GM19397 (cell line): ENCODE data around the gene NDUFV3.
"Not testable (repeated sequence)": the region's sequence is repeated elsewhere in the genome, so short reads cannot be mapped to it uniquely, and the experiment has no call there.

ENCODE experiments used
- ATAC-seq: cut with Tn5 transposase; IDR thresholded peaks from one replicate; pipeline ENCODE4 v1.9.1; 2021; ENCODE audit warnings: mild to moderate bottlenecking, moderate library complexity; ENCODE audit not compliant: unreplicated experiment

Gene NDUFV3

DNA sequence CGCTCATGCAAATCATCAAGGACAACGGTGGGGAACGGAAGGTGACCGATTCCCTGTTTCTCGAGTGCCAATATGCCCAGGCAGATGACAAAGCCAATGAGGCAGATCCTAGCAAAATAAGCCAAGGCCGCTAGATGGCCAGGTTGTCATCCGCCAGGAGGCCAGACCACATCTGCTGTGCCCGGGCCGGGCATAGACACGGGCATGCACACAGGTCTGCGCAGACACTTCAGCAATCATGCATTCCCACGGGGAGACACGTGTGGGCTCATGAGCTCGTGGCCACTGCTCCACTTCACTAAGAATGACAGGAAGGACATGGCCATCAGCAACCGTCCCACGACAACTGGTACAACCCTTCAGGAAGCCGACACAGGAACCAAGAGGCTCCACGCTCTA, 37.2 kb upstream of the NDUFV3 start:
- ATAC-seq, result no peak

DNA sequence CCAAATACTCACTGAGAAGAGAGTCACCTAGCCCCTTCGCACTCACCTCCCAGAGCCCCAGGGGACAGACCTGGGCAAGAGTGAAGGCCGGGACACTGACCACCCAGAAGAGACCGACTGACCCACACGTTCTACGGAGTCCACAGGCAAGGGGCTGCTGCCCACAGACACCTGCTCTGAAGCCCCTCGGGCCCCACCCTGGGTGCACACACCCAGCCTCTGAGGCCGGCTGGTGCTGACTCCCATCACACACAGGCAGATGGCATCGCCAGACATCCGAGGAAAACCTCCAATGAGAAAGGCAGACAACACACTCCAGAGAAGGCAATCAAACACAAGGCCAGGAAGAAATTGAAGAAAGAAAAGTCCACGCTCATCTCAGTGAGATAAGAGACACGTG, 35.9 kb upstream of the NDUFV3 start:
- no peak for ATAC-seq

DNA sequence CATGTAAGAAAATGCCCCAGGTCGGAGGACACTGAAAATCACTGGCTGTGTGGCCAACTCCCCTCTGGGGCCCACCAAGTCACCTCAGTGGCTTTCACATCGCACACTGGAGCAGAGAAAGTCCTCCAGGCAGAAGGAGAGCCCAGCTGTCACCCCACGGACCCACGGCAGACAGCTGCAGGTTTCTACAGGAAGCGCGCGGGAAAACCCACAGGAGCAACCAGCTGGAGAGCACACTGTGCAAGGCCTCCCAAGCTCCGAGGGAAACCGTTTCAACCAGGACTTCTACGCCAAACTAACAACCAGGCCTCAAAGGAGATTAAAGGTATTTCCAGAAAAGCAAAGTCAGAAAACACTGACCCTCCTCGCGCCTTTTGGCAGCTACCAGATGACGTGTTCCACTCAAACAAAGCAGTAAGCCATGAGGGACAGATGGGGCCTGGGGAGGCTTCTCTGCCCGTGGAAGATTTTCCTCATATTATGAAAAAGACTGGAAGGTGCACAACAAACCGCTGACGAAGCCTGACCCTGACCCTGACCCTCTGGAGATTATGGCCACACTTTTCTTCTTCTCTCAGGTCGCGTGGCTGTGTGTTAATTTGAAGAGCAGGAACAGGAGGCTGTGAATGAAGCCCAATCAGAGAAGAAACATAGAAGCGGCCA, 34.8 kb upstream of the NDUFV3 start:
- ATAC-seq, result no peak

DNA sequence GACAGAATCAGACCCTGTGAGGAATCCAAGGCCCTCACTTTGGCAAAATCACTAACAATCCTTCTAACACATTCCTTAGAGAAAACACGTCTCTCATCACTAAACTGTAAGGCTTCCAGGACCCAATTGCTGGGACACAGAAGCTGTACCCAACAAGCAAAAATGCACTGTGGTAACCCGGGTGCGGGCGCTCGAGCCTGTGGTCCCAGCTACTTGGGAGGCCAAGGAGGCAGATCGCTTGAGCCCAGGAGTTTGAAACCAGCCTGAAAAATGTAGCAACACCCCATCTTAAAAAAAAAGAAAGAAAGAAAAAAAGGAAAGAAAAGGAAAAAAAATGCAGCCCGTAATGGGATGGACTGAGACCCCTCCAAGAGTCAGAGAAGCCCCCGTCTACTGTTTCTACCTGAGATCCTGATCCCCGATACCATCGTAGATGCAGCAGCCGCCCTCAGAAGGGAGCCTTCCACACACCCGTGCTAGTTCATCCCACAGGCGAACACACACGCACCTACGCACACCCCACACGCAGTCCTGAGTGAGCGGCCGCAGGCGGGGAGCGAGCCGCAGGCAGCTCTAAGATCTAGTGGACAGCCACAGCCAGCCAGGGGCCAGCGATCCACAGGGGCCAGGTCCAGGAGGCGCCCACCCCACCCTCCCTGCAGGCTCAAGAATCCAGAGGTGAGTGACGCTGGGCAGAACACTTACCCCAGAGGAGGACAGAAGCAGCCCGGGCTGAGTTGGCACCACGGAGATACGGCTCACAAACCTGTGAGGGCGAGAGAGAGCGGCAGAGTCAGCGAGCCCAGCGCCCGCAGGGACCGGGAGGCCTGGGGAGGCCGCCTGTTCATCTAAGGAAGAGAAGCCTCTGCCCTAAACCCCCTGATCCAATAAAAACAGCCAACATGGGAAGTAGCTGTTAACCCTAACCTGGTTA, 33.9 kb upstream of the NDUFV3 start:
- no peak for ATAC-seq

DNA sequence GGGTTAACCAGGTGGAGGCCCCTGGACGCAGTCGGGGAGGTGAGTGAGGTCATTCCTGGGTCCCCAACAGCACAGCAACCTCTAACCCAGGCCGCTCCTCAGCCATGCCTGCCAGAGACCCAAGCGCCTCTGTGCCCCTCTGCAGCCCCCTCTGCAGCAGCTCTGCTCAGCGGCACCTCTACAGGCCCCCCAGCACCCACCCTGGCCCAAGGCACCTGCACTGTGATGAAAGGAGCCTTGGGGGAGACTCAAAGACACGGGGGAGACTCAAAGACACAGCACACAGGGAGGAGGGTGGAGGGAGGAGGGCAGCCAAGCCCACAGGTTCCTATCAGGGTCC, 33.2 kb upstream of the NDUFV3 start:
- no peak for ATAC-seq

DNA sequence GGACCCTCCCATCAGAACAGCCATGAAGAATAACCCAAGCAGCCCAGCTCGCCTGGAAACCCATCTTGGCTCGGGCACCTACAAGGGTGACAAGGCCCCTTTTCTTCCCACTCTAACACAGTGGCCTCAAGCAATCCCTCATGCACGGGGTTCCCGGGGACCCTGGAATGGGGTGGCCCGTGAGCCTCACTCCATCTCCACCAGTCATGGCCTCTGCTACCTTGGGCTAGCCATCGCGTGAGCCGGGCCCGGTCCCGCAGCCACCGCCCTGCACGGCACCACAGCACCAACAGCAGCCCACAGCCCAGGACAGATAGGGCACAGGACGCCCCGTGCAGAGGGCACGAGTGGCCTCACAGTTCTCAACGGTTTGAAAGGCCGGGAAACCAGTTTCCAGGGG, 32.8 kb upstream of the NDUFV3 start:
- ATAC-seq, result no peak

DNA sequence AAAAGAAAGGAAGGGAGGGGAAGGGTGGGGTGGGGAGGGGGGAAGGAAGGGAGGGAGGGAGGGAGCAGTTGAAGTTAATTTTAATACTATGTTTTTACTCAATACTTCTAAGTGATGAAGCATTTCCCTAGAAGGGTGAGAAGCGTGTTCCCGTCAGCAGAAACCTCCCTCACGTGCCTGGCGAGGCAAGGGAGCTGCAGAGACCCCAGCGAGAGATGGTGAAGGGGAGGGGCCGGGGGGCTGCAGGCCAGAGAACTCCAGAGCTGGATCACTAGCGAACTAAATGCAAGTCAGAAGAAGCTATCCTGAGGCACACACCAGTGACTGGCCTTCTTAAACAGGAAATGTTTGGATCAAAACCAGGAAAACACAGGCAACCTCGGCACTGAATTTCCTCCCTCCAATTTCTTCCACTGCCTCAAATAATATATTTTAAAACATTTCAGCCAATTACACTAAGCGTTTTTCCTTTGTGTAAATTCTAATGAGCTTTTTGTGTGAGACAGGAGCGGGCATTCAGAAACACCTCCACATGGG, 31.7 kb upstream of the NDUFV3 start:
- no peak for ATAC-seq

DNA sequence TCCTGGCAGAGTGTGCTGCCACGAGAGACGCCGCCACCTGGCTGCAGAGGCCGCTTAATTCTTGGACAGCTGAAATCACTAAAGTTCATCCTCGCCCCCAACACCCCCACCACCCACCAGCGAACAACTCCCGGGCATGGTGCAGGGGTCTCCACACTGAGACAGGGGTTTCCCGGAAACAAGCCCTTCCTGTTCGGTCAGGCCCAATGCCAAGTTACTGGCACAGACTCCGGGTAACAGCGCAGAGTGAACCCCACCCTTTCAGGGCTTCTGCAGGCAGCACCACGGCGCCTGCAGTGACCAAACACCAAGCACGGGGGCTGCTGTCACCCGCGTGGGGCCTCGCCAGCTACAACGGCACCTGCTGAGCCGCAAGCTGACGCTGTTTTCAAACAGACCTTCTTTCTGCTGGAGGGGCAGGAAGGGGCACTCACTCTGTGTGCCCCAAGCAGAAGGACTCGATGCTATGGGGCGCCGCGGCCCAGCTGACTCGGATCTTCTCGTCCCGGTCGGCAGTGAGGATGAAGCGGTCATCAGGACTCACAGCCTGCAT, 31.2 kb upstream of the NDUFV3 start:
- no peak for ATAC-seq

DNA sequence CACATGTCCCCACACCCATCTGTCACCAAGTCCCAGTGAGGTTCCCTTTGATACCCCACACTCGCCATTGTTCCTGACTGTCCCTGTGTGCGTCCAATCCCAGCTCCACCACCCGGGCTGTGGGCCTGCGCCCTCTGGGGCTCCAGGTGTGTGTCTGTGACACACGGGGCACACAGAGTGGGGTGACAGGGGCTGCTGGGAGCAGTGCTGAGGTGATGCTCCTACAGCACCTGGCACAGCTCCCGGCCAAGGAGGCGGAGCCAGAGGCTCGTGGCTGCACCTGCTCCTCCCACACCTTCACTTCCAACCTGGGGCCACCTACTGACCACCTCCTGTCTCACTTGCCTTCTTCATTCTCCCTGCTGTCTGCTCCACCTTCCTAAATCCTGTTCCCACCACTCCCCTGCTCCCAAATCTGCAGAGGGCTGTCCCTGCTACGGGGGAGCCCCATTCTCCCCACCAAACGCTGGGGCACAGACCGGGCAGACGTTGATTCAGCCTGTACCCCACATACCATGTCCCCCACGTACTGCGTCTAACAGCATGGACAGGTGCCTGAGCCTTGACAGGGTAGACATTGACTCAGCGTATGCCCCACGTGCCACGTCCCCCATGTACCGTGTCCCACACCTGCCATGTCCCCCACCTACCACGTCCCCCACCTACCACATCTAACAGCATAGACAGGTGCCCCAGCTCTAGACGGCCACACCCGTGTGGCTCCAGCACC, 30.2 kb upstream of the NDUFV3 start:
- ATAC-seq, result no peak

DNA sequence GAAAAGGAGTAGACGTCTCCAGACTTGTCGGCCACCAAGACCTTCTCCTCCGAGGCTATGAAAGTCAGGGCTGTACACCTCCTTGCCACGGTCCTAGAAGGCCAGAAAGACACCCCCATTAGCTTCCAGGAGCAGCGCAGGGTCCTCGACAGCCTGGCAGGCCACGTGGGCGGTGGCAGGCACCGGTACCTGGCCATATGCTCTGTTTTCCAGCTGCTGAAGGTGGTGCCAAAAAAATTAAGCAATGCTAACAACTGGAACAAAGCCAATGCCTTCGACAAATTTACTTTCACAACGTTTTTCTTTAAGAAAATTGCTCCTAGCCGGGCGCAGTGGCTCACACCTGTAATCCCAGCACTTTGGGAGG, 29.6 kb upstream of the NDUFV3 start:
- no peak for ATAC-seq

DNA sequence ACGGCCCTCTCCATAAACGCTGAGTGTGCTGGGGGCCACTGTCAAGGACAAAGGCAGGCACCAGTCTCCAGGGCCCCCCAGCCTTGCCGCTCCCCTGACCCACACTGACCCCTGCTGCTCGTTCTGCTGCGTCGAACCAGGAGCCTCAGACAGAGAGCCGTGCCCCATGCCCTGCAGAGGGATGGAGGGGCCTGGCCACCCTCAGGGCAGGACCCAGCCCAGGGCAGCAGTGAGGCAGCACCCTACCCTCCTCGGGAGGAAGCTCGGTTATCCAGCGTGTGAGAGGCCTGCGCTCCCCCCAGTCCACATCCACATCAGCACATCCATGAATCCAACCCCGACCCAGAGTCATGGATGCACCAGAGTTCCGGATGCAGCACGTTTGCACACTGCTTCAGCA, 28.8 kb upstream of the NDUFV3 start:
- ATAC-seq, result no peak

DNA sequence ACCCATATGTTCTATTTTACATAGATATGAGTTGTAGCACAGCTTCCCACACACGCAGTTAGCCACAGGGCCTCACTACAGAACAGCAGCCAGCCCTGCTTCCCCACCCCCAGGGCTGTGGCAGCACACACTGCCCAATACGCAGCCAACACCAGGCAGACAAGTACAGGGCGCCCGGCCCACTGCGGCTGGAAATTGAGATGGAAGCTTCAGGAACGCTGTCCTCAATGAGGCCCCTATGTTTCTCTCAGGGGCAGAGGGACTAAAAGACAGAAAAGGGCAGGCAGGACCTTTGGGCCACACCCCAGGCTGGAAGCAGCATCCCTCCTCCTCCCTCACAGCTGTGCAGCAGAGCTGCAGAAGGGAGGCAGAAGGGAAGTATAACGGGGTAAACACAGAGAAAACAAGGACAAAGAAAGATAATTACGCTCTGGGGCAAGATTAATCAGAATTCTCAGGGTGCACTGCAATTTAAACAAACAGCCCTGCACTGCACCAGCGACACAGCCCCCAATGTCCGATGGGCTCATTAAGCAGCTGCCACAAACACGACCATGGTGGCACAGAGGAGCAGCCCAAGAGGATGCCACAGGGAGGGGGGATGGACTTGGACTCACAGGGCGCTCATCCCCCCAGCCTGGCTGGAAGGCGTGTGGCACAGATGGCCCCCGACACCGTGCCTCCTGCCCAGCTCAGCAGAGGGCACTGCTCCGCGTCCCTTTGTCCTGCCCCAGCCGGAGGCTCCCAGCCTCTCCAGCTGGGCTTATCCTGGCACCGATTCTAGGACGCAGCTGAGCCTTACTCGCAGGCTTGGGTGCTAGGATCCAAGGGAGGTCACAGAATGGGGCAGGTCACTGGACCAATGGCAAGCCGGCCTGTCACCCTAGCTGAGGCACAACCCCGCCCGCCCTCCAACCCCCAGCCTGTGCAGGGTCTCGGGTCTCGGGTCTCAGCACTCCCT, 28.0 kb upstream of the NDUFV3 start:
- ATAC-seq, result no peak

DNA sequence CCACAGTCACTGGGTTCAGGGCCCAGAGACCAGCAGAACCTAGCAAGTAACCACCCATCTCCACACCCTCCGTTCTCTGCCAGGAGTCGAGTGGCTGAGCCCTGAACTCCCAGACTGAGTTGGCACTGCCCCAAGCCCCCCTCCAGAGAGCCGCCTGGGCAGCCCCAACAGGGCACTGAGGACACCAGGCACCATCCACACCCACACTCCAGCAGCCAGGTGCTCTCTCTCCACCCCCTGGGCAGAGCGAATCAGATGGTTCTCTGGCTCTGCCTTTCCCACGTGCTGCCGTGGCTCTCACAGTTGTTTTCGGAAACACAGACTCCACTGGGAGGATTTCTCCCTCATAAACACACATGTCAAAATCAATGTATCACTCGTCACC, 27.3 kb upstream of the NDUFV3 start:
- no peak for ATAC-seq

DNA sequence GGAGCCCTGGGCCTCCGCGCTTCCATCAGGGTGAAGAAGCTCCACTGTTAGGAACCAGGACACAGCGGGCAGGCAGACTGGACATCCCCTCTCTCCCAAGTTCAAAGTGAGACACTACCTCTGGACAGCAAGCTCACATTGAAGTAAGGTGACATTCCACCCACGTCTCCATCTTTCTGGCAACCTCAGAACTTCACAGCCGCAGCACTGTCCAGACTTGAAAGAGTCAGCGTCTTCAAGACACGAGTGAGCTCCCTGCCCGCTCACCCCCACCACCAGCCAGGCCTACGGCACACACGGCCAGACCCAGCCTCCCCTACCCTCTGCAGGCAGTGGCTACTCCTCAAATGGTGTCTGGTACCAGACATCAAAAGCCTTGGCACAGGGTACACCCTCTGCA, 24.9 kb upstream of the NDUFV3 start:
- ATAC-seq, result no peak

DNA sequence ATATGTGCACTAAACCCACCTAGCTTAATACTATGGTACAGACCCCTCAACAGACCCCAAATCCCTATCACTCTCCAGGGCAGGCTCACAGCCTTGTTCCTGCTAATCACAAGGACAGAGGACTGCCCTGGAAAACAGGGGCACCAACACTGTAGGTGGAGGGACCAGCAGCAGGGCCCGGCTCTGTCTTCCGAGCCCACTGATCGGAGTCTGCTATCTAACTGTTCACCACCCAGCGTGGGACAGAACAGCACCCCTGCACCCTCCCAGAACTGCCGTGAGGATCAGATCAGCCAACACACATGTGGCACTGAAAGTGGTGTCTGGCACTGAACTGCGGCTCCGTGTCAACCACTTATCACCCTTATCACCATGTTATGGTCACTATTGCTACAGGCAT, 20.0 kb upstream of the NDUFV3 start:
- ATAC-seq, result no peak

DNA sequence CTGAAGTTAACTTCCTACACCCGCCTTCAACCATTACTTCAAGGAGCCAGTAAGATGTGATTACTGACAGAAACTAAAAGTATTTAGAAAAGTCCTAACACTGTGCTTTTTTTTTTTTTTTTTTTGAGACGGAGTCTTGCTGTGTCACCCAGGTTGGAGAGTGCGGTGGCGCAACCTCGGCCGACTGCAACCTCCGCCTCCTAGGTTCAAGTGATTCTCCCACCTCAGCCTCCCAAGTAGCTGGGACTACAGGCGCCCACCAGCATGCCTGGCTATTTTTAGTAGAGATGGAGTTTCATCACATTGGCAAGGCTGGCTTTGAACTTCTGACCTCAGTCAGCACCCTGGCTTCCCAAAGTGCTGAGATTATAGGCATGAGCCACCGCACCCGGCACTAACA, 17.3 kb upstream of the NDUFV3 start:
- not testable (repeated sequence) for ATAC-seq

DNA sequence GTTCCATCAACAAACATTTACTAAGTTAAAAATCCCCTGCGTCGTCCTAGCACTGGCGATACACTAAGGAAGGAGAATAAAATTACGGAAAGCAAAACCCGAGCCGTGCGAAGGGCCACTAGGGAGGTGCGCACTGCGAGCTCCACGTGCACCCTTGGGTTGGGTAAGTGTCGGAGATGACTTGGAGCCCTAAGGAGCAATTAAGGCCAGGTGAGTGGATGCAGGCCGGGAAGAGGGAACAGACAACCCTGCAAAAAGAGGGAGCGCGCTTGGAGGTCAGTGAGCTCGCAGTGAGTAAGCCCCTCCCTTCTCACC, 14.5 kb upstream of the NDUFV3 start:
- ATAC-seq, result no peak

DNA sequence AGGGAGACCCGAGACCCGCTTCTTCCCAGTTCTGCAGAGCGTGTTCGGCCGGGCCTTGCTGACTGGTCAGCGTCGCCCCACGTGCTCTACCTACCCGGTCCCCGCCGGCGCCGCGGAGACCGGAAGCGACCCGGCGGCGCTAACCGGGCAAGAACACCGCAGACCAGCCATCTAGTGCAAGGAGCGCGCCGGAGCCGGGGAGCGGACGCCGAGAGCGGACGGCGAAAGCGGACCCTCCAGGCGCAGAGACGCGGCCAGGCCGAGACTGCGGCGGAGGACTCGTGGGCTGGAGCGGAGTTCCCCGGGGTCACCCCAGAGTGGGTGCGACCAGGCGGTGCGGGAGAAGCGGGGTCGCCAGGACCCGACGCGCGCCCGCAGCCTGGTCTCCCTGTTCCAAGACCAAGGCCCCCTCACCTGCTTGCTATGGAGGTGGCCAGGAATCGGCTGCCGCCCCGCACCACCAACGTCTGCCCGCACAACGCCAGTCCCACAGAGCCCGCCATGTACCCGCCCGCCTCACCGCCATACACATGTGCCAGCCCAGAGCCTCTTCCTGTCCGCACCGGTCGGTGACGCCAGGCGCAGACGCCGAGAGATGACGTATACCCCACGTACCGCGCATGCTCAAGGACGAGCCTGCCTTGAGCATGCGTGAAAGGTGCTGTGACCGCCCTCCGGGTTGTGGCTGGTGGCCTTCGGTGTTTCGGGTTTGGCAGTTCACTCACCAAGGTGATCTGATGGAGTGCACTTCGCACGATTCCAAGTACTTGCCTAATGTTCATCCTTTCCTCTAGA, 13.9 kb upstream of the NDUFV3 start, which contains the start of gene WDR4:
TSS of gene WDR4 (minus strand) at position 547 of the 795 bp plus-strand sequence. CDS start at position 503, 44 bp downstream.
- ATAC-seq, result peak; percentile 87

DNA sequence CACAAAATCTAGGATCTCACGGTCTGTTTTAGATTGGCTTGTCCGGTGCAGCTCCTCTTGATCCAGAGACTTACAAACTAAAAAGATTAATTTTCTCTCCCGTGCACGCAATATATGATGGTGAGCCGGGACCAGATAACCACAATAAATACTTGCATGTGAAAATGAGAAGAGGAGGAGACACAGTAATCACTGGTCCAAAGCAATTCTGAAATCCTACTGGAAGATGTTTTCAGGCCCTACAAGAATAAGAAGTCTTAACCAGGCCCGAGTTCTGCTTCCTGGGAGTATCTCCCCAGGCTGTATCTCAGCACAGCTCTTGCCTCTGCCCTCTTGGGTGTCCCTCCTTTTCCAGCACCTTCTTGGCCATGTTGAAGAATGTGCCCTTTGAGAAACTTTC, 12.8 kb upstream of the NDUFV3 start:
- ATAC-seq, result no peak
